GM18870 (cell line): ENCODE results near the gene OR11G2.
"Not testable (repeated sequence)": the region's sequence is repeated elsewhere in the genome, so short reads cannot be mapped to it uniquely, and the experiment has no call there.

Experiments
- ATAC-seq: cut with Tn5 transposase; IDR thresholded peaks from one replicate; pipeline ENCODE4 v1.9.1; 2021; ENCODE audit warnings: moderate library complexity; ENCODE audit not compliant: unreplicated experiment

The OR11G2 gene, protein sequence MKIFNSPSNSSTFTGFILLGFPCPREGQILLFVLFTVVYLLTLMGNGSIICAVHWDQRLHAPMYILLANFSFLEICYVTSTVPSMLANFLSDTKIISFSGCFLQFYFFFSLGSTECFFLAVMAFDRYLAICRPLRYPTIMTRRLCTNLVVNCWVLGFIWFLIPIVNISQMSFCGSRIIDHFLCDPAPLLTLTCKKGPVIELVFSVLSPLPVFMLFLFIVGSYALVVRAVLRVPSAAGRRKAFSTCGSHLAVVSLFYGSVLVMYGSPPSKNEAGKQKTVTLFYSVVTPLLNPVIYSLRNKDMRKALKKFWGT

DNA sequence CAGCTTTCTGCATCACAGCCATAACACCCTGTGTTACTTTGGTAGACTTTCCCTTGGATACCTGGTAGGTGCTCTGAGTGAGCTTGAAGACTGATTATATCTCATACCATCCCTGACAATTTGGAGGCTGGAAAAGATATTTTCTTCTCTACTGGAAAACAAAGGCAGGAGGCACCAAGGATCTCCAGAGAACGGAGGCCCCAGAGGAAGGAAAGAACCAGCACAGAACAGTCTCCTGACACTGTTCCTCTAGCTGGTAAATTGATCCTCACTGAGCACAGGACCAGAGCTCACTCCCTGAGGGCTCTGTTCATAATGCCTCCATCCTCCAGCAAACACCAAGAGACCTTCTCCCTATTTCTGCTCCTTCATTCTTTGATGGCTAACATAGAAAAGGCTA is at the start of gene OR11G2:
Gene OR11G2, plus strand, starts transcription at position 301 of the 400 bp plus-strand sequence. CDS start 6,542 bp downstream, outside the sequence.
- ATAC-seq = no peak

DNA sequence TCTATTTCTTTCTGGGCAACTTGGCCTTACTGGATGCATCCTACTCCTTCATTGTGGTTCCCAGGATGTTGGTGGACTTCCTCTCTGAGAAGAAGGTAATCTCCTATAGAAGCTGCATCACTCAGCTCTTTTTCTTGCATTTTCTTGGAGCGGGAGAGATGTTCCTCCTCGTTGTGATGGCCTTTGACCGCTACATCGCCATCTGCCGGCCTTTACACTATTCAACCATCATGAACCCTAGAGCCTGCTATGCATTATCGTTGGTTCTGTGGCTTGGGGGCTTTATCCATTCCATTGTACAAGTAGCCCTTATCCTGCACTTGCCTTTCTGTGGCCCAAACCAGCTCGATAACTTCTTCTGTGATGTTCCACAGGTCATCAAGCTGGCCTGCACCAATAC is 46.8 kb upstream of the OR11G2 start:
- ATAC-seq = no peak

DNA sequence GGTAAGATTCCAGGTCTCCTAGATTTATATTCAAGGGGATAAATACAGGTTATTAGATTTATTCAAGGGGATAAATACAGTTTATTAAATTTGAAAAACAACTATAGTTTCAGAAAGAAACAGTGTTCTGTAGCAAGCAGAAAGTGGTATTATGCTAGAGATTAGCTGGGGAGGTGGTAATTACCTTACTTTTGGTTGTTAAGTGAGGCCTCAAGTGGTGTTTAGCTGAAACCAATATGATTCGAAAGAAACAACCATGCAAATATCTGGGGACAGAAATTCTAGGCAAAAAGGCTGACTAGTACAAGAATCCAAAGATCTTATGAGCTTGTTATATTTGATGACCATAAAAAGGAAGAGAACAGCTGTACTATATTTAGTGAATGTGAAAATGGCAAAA is 45.9 kb upstream of the OR11G2 start:
- ATAC-seq = no peak

DNA sequence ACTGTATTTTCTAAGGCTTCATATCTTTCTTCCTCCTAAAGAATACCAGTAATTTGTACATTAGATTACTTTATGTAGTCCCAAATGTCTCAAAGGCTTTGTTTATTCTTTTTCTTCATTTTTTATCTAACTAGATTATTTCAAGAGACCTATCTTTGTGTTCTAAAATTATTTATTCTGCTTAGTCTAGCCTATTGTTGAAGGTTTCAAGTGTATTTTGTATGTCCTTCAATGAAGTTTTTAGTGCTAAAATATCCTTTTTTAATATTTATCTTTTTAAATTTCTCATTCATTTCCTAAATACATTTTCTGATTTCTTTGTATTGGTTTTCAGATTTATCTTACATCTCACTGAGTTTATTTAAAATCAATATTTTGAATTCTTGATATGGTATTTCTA is 26.2 kb upstream of the OR11G2 start:
- ATAC-seq = no peak

DNA sequence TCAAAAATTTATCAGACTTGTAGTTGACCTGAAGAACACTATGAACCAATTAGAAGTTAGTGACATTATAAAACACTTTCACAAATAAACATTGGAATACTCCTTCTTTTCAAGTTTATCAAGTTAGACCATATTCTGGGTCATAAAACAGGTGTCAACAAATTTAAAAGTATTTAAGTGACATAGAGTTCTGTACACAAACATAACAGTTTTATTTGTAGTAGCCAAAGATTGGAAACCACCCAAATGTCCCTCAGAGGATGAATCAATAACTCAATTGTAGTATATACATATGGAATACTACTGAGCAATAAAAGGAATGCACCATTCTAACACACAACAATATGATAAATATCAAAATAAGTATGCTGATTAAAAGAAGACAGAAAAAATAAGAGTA is 23.6 kb upstream of the OR11G2 start:
- ATAC-seq = no peak

DNA sequence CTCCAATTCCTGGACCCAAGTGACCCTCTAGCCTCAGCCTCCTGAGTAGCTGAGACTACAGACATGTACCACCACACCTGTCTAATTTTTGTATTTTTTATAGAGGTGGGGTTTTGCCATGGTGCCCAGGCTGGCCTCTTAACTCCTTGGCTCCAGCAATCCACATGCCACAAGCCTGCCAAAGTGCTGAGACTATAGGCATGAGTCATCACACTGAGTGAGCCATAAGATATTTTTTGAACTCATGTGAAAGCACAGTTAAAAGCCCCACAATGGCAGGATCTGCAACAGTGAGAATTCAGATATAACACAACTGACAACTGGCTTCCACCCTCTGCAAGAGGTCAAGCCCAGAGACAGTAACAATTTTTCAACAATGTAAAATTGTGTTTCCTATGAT is 20.8 kb upstream of the OR11G2 start:
- ATAC-seq = not testable (repeated sequence)

DNA sequence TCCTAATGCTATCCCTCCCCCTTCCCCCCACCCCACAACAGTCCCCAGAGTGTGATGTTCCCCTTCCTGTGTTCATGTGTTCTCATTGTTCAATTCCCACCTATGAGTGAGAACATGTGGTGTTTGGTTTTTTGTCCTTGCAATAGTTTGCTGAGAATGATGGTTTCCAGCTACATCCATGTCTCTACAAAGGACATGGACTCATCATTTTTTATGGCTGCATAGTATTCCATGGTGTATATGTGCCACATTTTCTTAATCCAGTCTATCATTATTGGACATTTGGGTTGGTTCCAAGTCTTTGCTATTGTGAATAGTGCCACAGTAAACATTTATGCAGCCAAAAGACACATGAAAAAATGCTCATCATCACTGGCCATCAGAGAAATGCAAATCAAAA is 16.5 kb upstream of the OR11G2 start:
- not testable (repeated sequence) for ATAC-seq

DNA sequence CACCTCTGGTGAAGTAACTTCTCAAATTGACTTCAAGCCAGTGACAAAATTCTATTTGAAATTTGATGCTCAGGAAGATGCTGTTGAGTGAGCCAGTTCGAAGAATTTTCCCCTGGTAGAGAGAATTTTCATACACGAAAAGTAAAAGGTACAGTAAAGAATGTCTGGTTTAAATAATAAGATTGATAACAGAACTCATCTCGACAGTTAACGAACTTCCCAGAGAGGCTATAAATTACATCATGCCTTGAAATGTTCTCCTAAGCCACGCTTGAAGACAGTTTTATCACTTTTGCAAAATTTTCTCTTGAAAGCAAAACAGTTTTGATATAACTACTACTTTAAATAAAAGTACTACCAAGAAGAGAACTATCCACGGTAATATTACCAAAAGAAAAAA is 14.4 kb upstream of the OR11G2 start:
- ATAC-seq = no peak

DNA sequence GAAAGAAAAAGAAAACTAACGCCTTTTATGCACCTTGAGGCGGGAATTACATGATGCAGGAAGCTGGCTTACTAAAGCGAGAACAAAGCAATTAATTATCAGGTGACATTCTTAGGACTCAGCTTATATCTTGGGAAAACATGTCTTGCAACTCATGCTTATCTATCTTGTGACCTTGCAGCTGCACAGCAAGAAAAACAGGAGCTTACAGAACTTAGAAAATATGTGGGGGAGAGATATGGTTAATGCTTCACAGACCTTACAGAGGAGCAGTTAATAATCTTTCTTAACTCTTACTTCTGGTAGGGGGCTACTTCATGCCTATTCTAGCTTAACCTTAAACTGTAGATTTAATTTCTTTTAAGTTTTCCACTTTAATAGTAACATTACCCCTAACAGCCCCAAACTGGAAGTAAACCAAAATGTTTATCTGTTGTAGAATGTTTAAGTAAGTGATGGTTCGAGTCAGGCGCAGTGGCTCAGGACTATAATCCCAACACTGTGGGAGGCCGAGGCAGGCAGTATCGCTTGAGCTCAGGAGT is 13.2 kb upstream of the OR11G2 start:
- no peak for ATAC-seq

DNA sequence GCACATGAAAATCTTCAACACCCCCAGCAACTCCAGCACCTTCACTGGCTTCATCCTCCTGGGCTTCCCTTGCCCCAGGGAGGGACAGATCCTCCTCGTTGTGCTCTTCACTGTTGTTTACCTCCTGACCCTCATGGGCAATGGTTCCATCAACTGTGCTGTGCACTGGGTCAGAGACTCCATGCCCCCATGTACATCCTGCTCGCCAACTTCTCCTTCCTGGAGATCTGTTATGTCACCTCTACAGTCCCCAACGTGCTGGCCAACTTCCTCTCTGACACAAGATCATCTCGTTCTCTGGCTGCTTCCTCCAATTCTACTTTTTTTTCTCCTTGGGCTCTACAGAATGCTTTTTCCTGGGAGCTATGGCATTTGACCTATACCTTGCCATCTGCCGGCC is 11.5 kb upstream of the OR11G2 start:
- ATAC-seq = no peak

DNA sequence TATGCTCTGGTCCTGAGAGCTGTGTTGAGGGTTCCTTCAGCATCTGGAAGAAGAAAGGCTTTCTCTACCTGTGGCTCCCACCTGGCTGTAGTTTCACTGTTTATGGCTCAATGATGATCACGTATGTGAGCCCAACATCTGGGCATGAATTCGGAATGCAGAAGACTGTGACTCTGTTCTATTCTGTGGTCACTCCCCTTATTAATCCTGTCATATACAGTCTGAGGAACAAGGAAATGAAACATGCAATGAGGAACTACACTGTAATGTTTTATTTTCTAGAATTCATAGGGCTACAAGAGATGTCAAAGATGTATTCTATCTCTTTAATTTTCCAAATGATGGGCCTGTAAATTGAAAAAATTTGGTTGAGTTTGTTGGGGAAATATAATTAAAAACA is 10.8 kb upstream of the OR11G2 start:
- ATAC-seq = no peak

DNA sequence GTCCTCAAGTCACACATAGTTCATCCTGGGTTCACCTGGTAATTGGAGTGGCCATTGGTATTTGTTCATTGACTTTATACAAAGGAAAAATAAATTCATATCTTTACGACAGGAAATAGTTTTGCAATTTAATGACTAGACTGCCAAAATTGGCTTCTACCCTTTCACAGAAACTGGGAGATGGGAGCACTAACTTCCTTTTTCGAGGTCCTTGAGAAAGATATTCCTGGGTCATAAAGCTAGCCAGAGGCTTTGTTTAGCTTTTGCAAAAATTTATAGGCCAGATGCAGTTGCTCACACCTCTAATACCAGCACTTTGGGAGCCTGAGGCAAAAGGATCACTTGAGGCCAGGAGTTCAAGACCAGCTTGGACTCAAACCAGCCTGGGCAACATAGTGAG is 10.2 kb upstream of the OR11G2 start:
- ATAC-seq = no peak

DNA sequence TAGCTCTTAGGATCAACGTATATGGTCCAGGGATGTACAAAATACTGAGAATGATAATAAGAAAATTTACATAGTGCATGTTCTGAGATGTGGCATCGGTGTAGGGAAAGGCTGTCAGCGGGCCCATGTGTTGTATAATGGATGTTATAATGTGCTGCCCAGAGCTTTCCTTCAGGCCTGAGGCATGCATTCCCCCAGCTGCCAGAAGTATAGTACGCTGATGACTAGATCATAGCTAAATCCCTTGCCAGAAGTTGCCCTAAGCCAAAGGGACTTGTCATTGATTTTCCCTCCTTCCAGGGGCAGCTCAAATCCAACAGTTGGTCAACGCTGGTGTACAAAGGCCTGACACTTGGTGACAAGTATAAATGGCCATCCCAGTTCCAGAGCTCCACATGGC is 6.5 kb upstream of the OR11G2 start:
- ATAC-seq = no peak

DNA sequence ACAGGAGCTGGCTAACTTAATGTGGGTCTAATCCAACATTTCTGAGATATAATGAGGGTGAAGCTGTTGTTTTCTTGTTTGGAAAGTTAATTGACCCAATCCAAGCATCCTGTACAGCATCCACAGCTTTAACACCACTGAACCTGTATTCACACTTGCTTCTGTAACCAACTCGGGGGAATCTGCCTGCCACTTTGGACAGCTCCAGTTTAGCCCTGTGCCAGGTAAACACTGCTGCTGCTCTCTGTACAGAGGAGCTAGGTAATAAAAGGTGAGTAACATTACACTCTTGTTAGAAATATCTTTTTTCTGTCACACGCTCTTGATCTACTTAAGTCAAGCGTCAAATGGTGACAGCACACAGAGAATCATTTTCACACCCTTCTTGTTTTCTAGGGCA is 700 bp downstream of the OR11G2 start:
- ATAC-seq = no peak

DNA sequence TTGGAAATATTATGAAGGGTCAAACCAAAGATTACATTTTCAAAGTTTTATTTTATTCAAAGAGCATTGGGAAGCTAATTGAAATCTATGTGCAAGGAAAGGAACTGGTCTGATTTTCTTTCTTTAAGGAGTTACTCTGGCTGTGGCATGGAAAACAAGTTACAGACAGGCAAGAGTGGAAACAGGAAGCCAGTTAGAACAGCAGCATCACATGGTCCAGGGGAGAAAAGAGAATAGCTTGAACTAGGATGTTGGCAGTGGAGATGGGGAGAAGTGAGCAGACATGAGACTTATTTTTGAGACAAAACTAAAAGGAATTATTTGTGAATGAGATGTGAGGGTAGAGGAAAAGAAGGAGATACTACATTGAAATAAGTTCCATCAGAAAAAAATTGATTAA is 3.4 kb downstream of the OR11G2 start:
- no peak for ATAC-seq

DNA sequence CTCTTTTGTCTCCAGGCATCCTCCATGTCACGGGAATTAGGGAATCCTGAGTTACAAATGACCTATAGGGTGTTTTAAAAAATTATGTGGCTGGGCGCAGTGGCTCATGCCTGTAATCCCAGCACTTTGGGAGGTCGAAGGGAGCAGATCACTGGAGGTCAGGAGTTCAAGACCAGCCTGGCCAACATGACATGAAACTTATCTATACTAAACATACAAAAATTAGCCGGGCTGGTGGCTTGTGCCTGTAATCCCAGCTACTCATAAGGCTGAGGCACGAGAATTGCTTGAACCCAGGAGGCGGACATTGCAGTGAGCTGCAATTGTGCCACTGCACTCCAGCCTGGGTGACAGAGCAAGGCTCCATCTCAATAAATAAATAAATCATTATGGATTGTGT is 4.5 kb downstream of the OR11G2 start:
- ATAC-seq = not testable (repeated sequence)

DNA sequence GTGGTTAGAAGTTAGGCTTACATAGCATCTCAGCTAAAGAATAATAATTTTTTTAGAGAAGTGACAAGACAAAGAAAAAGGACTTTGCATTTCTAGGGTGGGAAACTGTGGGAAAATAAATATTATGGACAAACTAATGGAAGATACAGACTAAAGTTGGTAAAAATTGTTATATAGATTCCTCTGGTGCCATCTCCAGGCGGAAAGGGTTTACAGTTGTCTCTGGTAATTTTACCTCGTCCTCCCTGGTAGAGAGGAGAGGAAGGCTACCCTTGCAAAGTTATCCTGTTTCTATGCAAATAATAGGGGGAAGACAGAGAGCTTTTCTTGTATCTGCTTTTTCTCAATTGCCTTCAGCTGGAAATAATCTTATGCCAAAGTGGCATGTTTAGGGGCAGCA is 5.2 kb downstream of the OR11G2 start:
- ATAC-seq = no peak

DNA sequence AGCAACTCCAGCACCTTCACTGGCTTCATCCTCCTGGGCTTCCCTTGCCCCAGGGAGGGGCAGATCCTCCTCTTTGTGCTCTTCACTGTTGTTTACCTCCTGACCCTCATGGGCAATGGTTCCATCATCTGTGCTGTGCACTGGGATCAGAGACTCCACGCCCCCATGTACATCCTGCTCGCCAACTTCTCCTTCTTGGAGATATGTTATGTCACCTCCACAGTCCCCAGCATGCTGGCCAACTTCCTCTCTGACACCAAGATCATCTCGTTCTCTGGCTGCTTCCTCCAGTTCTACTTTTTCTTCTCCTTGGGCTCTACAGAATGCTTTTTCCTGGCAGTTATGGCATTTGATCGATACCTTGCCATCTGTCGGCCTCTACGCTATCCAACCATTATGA is 6.8 kb downstream of the OR11G2 start:
- ATAC-seq = no peak

DNA sequence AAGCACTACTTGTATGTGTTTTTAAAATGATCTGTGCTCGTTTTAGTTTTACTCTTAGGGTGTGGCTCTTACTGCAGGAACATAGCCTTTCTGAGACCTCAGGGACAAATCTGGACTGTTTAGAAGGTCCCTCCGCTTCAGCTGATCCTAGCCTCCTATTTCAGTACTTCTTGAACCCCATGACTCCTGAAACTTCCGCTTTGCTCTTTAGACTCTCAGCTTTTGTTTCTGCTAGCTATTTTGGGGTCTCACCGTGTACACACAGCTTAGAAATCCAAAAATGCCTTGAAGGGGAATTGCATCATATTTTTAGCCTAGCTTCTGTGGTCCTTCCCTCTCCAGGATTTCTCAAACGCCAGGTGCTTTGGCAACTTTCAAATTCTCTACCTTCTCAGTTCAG is 8.3 kb downstream of the OR11G2 start:
- ATAC-seq = no peak

DNA sequence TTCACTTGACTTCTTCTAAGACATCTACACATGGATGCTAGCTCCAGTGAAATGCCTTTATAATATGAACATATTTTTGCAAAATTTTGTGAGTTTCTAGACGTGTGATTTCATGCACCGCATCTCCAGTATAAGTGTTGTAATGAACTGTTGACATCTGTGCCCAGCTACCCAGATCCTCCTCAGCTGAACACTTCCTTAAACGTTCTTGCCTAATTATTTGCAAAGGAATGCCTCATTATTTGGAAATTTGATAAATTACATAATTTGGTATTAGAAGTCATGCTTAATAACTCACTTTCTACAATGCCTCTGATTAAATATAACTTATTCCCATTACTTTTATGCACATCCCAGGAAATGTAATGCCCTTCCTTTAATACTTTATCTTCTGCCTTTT is 14.0 kb downstream of the OR11G2 start:
- no peak for ATAC-seq

DNA sequence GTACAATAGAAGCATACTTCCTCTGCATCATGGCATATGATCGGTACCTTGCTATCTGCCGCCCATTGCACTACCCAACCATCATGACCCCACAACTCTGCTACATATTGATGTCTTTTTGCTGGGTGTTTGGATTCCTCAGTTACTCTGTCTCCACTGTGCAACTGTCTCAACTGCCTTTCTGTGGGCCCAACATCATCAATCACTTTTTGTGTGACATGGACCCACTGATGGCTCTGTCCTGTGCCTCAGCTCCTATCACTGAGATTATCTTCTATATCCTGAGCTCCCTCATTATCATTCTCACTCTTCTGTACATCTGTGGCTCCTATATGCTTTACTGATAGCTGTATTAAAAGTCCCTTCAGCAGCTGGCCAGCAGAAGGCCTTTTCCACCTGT is 18.9 kb downstream of the OR11G2 start:
- ATAC-seq = no peak

DNA sequence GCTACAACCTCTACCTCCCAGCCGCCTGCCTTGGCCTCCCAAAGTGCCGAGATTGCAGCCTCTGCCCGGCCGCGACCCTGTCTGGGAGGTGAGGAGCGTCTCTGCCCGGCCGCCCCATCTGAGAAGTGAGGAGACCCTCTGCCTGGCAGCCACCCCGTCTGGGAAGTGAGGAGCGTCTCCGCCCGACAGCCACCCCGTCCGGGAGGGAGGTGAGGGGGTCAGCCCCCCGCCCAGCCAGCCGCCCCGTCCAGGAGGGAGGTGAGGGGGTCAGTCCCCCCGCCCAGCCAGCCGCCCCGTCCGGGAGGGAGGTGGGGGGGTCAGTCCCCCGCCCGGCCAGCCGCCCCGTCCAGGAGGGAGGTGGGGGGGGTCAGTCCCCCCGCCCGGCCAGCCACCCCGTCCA is 21.7 kb downstream of the OR11G2 start:
- not testable (repeated sequence) for ATAC-seq

DNA sequence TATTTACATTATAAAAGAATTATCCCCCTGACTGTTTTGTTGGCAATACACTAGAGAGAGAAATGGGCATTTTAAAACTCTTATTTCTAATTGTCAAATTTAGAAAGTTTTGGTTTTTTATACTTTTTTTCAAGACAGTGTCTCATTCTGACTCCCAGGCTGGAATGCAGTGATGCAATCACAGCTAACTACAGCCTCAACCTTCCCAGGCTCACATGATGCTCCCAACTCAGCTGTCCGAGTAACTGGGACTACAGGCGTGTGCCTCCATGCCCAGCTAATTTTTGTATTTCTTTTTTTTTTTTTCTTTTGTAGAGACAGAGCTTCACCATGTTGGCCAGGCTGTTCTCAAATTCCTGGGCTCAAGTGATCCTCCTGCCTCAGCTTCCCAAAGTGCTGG is 24.5 kb downstream of the OR11G2 start:
- no peak for ATAC-seq
